Lung microvascular endothelial cell (primary cell): ENCODE results near the gene PLEKHM1. TPM values are rescaled to one million over a fixed set of nuclear protein-coding genes. Genes with fewer than 3 reads are reported as not detected.

Experiments used
- DNase-seq, 2 donors: peaks; one replicate each; pipeline versions ENCODE4 v3.0.0 to v3.0.0-alpha.2; 2010; ENCODE audit warnings: low read depth in 2 of 2
- total RNA-seq: library from RNA; depleted of rRNA; stranded (reverse); fragments of >200 nt; gene quantifications from 2 replicates; pipeline ENCODE4 v1.2.1, GENCODE V29; 2014

The PLEKHM1 gene
- total RNA-seq, 1 donor from 2014 or later, result 19.6 TPM

DNA sequence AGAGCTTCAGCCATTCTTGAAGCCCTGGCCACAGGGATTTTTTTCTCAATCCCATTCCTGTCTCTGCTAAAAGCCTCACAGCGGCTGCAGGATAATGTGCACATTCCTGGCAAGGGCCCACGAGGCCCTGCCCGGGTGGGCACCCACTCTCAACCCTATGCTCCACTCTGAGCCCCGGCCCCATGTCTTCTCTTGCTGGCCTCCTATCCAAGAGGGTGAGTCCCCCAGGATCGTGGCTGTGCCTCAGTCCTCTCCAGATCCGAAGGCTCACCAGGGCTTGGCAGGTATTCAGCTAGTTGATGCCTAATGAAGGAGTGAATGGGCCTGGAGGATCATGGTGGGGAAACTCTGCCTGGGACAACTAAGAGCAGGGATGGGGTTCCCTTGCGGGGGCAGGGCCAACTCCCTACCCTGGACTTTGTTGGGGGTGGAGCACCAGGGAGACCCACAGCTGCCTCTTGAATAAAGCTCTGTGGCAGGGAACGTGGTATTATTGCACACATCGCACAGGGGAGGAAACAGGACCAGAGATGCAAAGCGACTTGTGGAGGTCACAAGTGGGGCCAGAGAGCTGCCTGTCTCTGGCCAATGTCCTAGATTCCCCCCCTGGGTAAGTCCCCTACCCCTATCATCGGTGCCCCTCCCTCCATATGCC, 63.2 kb downstream of the PLEKHM1 start:
- no peak for DNase-seq

DNA sequence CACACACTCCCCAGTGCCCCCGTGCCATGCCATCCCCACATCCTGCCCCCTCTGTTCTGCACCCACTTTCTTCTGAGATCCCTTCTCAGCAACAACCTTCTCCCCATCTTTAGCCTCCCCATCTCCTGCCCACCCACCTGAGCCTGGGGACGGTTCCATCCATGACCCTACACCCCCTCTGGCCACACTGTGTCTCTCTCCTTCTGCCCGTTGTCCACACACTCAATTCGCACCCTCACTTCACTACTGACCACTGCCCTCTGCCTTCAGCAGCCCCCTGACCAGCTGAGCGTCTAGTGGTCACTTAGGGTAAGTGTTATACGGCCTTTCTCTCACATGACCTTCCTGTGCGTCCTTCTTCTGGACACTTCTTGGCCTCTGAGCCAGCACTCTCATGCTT, 64.0 kb downstream of the PLEKHM1 start:
- no peak for DNase-seq

DNA sequence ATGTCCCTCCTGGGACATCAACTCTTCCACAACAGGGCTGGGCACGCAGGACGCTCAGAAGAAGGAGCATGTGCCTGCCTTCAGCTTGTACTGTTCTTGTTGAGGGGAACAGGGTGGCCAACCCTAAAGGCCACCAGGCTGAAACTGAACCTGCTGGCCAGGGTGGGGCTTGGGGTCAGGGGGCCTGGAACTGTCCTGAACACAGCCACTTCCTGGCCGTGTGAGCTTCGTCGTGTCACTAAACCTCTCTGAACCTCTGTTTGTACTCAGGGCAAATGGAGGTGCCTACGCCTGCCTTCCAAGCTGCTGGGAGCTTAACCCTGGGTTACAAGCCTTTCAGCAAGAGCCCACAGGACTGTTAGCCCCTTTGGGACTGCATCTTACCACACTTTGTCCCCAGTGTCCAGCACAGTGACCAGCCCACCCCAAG, 64.5 kb downstream of the PLEKHM1 start:
- no peak for DNase-seq

DNA sequence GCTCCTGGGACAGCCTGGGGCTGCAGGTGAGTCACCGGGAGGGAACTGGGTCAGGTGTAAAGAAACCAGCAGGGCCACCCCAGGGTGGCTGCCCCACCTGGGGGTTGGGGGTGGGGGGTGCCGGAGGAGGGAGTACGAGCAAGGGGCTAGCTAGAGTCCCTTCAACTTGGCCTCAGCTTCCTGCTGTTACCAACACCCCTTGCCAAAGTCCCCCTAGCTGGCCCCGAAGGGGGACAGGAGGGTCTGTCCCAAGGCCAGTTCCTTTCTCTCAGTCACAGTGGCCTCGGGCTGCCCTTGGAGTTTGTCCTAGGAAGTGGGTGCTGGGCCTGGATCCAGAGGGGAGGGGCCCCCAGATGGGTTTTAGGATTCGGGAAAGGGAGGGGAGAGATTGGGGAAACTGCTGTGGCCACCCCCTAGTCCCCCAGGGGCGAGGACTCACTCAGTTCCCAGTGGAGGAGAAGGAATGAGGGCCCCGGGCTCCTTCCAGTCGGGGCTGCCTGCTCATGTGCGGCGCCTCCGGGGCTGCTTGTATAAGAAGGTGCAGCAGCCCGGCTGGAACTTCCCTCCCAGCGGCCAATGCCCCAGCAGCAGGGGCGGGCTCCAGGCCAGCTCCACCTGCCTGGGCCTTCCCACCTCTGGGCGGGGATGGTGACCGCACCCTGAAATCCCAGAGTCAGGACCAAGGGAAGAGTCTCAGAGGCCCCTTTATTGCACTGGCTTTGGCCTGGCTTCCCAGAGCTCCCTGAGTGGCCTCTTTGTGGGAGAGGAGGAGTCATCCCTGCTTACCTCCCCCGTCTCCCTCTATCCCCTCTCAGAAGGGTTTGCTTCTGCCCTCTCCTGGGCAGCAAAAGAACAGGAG, 65.2 kb downstream of the PLEKHM1 start:
- DNase-seq, result peak; percentile 40 to 45

DNA sequence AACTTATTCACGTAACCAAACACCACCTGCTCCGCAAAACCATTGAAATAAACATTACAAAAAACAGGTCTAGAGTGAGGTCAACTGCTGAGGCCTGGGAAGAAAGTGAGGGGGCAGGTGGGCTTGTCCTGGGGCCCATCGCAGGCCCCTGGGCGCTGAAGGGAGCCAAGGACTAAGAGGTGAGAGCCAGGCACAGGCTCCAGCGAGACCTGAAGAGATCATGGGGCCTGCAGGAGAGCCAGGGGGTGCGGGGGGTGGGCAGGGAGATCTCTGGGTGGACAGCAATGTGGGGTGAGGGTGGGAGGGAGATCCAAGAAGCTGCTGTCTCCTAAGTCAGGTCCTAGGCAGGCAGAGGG, 65.8 kb downstream of the PLEKHM1 start:
- no peak for DNase-seq

DNA sequence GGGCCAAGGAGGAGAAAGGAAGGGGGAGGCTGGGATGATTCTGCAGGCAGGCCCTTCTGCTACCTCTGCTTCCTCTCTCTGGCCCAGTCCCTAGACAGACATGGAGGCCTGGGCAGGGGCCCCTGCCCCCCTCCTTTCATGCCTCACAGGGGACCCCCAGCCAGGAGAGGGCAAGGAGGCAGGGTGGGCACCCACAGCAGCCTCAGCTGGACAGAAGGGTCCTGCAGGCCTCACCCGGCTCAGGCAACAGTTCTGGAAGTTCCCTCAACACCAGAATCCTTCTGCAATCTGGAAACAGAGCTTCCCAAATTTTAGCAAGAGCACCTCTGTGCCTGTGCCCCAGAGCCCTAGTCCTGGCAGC, 66.6 kb downstream of the PLEKHM1 start:
- no peak for DNase-seq

DNA sequence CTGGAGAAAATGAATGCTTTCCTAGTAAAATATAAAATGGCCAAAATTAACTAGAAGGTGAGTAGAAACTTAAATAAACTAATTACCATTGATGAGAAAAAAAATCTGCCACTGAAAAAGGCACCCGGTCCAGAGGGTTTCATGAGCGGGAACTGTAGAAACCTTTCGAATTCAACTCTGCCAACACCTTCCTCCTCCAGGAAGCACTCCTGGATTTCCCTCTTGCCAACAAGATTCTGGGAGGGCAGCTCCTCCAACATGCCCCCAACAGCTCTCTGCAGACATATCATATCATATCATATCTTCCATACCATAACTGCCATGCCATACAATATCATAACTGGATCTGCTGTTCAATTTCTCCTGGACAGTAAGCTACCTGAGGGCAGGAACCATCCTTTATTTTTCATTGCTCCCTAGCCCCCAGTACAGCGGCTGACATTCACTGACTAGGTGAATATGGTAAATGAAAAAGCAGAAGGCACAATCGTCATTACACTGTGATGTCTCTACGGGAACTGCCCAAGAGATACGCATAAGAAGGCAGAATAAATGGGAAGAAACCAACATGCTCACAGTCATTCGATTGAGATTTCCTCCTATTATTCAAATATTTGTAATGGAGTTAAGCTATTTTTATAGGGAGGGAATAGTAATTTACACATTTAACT, 67.1 kb downstream of the PLEKHM1 start:
- DNase-seq, result no peak

DNA sequence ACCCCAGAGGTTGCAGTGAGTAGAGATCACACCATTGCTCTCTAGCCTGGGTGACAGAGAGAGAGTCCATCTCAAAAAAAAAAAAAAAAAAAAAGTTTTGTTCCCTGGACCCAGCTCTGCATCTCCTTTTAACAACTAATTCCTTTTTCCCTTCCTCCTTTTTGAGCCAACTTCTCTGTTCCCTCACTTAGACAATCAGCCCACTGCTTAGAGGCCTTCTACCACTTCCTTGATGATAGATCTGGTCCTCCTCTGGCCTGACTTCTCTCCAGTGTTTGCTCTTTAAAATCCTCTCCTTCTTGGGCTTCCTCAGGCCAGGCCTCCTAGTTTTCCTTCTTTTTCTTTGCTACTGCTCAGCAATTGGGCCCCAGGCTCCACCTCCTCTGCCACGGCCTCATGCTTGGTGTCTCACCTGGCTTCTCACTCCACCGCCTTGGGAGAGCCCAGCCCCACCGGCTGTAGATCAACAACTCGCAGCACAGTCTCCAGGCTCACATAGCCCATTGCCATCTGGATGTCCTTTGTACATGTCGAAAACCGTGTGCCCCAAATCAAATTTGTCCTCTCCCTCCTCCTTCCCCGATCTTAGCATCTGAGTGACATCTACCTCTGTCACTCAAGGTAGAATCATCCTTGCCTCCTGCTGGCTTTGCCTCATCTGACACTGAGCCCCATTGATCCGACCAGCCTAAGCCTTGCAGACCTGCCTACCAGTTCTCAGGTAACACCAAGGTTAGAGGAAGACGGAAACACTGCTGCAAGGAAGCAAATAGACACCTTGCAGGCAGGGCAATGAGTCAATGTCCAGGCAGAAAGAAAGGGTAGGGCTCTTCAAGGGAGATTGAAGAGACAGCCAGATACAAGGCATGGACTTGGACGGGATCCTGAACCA, 75.3 kb downstream of the PLEKHM1 start:
- DNase-seq, result no peak

DNA sequence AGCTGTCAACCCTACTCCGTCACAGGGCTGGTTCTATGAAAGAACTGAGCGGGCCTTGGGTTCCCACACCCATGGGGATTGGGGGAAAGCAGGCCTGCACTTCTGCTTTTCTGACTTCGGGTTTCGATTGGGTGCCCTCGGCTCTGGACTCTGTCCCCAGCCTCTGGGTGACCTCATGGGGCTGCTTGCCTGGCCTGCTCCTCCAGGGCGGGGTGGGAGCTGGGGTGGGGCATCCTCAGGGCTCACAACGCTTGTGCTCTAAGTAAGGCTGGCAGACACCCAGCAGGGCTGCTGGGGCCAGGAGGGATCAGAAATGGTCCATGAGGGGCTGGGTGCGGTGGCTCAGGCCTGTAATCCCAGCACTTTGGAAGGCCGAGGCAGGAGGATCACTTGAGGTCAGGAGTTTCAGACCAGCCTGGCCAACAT, 77.0 kb downstream of the PLEKHM1 start:
- no peak for DNase-seq

DNA sequence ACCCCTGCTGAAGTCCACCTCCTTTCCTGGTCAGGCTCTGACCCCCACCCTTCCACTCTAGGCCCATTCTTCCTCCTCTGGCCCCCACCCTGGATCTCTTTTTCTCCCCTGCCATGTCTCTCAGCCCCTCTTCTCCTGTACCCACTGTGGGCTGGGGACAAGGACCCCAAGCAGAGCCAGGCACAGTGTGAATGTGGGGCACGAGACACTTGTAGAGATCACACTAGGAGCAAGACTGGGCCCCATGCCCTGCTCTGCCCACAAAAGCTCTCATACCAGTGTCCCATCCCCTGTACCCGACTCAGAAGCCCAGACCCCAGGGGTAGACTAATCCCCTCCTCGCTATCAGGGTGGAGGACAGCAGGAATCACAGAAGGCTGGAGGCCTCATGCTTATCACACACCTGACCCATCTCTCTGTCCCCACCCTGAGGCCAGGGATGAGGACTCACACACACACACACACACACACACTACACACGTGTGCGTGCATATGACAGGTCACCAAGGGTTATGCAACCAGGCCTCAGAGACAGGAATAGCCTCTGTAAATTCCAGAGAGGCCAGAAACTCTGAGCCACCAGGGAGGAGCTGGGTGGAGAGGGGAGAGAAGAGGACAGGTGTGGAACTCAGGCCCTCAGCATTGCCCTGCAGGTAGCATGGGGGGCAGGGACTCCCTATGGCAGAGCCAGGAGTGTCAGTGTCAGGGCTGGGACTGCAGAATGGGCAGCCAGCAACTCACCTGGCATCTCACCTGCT, 79.0 kb downstream of the PLEKHM1 start:
- DNase-seq, result no peak

DNA sequence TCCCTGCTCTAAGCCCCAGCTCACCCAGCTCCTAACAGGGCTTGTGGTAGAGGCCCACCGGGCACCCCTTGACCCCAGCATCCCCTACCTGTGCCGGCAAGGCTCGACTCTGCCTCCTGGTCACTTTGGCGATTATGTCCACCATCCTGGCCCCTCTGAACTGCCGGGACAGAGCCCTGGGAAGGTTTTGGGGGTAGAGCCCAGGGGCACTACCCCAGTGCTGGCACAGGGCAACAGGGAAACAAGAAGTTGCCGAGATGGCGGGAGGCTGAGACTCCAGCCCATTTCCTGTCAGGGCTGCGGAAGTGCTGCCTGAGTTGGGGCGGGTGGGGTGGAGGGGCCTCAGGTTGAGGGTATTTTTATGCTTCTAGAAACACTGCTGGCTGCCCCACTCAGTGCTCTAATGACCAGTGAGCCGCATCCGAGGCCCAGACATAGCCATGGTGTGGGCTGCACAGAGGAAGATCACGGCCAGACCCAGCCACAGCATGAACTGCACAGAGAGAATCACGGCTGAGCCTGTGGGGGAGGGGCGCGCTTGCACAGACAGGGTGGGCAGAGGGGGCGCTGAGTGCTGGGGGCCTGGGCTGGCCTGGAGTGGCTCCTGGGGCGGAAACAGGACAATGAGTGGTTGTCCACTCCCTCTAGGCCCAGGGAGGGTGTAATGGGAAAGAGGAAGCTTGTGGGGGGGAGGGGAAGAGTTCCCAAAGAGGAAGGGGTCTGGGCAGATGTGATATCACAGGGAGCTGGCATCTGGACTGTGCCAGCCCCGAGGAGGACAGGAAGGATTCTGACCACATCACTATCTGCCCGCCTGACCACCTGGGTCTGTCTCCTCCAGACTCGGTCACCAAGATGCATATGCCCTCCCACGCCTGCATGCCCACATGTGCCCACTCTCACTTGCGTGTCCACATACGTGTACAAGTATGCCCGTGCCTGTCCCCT, 80.1 kb downstream of the PLEKHM1 start:
- peak in 1 of 2 donors; percentile 42 for DNase-seq

DNA sequence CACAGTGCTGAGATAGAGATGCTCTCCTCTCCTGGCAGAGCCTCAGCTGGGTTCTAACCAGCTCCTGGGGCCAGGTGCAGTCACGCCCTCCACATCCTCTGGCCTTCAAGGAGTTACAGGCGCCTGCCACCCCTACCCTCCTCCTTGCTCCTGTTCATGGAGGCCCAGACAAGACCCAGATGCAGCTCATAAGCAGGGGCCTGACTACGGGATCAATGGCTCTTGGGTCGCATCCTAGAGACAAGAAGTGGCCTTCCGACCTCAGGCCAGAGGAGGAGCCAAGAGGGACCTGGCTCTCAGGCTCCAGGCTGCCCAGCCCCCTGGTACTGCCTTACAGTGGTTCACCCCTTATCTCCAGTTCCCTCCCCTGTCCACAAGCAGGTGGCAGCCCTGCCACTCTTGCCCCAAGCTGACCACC, 80.9 kb downstream of the PLEKHM1 start:
- no peak for DNase-seq

DNA sequence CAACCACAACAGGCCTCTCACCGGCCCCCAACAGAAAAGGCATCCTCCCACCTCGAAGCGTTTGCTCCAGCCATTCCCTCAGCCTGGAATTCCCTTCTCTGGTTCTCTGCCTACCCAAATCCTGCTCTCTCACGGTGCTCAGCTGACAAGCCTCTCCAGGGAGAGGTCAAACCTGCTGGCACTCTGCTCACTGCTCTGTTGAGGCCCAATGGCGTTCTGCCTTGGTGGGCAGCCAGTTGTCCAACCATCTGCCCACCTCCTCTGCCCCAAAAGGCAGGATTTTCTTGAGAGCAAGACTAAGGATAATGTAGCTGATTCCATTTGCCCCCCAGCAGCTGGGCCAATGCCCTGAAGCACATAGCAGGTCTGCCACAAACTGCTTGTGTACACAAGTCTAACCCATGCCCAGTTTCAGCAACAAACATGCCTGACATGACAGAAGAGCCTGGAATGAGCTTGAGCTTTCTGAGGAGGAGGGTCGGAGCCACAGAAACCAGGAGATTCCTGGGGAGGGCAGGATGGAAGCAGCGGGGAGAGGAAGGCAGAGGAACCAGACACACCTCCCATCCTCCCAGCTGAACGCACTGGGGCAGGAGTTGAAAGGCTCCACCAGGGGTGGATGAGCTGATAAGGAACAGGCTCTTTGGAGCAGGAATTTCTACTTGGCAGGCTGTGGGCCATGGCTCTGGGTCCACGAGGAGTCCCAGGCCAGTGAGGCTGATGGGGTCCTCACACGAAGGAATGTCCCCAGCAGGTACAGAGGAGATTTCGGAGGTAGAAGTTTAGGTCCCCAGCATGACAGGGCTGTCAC, 81.7 kb downstream of the PLEKHM1 start:
- no peak for DNase-seq

DNA sequence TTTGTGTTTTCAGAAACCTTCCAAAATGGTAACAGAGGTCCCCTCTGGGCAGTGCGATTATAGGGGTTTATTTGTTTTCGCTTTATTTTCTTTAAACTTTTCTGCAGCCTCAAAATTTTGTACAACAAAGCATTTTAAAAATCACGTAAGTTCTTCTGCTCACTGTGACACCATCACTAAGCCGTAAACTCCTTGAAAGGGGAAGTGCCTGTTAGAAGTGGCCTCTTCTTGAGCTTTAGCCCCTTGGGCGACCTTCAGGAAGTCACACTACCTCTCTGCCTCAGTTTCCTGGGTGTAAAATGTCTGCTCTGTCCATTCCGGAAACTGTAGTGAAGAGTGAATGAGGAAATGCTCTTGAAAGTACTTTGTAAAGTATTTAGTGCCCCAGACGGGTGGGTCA, 84.4 kb downstream of the PLEKHM1 start:
- no peak for DNase-seq

DNA sequence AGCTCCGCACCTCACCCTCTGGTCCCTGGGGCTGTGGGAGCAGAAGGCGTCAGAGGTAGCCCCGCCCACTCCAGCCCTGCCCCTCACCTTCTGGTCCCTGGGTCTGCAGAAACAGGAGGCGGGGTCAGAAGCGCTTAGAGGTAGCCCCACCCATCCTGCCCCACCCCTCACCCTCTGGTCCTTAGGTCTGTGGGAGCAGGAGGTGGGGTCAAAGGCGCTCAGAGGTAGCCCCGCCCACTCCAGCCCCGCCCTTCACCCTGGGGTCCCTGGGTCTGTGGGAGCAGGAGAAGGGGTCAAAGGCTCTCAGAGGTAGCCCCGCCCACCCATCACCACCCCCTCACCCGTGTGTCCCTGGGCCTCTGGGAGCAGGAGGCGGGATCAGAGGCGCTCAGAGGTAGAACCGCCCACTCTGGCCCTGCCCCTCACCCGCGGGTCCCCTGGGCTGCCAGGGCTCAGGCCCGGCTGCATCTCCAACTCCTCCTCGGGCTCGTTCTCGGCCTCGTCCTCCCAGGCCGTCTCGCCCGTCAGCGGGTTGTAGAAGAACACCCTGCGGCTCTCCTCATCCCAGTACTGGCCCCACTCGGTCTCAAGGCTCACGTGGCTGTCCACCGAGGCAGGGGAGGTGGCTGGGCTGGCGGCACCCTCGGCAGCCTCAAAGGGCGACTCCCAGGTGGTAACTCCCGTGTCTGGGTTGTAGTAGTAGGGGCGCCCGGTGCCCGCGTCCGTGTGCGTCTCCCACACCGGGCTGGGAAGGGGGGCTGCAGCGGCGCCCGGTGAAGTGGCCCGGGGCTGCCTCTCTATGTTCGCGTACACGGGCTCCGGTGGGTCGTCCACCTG, 85.1 kb downstream of the PLEKHM1 start:
- DNase-seq, result no peak

DNA sequence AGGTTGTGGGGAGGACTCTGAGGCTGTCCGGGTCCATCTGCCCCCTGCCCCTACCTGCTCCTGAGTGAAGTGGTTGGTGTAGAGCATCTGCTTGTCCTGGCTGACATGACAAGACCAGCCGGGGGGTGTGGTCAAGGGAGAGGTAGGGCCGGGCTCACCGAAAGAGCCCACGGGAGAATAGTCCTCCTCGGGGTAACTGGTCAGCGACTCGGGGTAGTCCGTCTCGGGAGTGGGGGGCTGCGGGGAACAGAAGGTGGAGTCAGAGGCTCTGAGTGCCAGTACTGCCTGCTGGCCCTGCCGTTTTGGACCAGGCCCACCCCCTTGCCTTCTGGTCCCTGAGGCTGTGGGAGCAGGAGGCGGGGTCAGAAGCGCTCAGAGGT, 85.7 kb downstream of the PLEKHM1 start:
- DNase-seq, result no peak

DNA sequence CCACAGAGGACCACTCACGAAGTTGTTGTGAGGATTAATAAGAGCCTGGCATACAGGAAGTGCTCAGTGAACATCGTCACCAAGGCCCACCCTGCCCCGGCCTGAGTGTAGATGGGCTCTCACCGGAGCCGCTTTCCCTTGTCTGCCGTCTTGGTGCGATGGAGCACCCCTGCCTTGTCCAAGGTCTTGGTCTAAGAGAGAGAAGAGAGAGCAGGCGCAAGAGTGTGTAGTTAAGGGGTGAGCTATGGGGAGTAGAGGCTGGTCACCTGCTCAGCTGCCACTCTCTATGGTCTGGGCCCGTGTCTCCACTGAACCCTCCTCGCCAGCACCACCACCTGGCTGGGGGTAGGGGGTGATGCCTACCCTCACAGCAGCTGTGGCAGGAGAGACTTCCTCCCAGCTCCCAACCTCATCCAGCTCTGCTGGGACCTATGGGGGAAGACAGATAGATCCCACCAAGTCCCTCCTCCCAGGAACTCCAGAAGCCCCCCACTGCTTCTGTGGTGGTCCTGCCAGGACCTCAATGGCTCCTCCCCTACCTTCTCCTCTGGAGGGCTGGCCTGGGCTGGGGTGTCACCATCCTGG, 86.5 kb downstream of the PLEKHM1 start:
- DNase-seq, result no peak

DNA sequence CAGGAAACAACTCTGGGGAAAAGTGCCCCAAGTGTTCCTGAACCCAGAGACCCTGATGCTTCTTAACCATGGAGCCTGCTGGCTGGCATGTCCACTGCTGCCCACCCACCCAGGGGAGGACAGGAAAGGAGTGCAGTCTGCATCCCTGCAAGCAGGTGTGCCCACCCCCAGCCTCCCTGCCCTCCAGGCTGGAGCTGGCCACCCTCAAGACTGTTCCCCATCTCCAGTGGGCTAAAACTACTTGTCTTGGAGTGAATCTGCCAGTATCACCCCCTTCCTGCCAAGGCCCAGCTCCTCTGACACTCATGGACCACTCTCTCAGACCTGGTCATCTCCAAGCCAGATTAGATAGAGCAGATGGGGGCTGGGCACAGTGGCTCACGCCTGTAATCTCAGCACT, 87.6 kb downstream of the PLEKHM1 start:
- DNase-seq, result no peak
